Activated CD4-positive, alpha-beta T cell treated with anti-CD3 and anti-CD28 coated beads, Interleukin-2, amount 50 U/mL, for 48 hours (primary cell): Measurements from ENCODE around the gene ZCCHC24.

Source experiments
- DNase-seq, 2 experiments: peaks; one replicate each; pipeline ENCODE4 v3.0.0-alpha.2; 2020

Gene ZCCHC24

GRCh38 chr10:79409038-79409725 lies 36.2 kb downstream of the ZCCHC24 start:
- no peak for DNase-seq

GRCh38 chr10:79407811-79408795 lies 37.3 kb downstream of the ZCCHC24 start:
- DNase-seq, result no peak

GRCh38 chr10:79407423-79407796 lies 38.0 kb downstream of the ZCCHC24 start:
- DNase-seq, result no peak

- no peak for DNase-seq
Measured at GRCh38 chr10:79406683-79407422, 38.6 kb downstream of the ZCCHC24 start.

- DNase-seq, result no peak
Measured at GRCh38 chr10:79405995-79406515, 39.4 kb downstream of the ZCCHC24 start.

- DNase-seq, result no peak
Measured at GRCh38 chr10:79405221-79405994, 40.0 kb downstream of the ZCCHC24 start.

- DNase-seq, result no peak
Measured at GRCh38 chr10:79404690-79405131, 40.7 kb downstream of the ZCCHC24 start.

- no peak for DNase-seq
Measured at GRCh38 chr10:79404231-79404609, 41.2 kb downstream of the ZCCHC24 start.

GRCh38 chr10:79403441-79404230 lies 41.8 kb downstream of the ZCCHC24 start:
- DNase-seq, result no peak

- DNase-seq, result no peak
Measured at GRCh38 chr10:79402951-79403350, 42.5 kb downstream of the ZCCHC24 start.

- DNase-seq, result no peak
Measured at GRCh38 chr10:79402625-79402946, 42.8 kb downstream of the ZCCHC24 start.

GRCh38 chr10:79401015-79401921 lies 44.2 kb downstream of the ZCCHC24 start:
- no peak for DNase-seq

- DNase-seq, result peak; percentile 70 to 76
Measured at GRCh38 chr10:79400146-79401004, 45.0 kb downstream of the ZCCHC24 start.

GRCh38 chr10:79399223-79399831 lies 46.1 kb downstream of the ZCCHC24 start:
- DNase-seq, result no peak

- no peak for DNase-seq
Measured at GRCh38 chr10:79398642-79399041, 46.8 kb downstream of the ZCCHC24 start.

- no peak for DNase-seq
Measured at GRCh38 chr10:79397575-79398303, 47.7 kb downstream of the ZCCHC24 start.

- DNase-seq, result no peak
Measured at GRCh38 chr10:79397051-79397450, 48.4 kb downstream of the ZCCHC24 start.

GRCh38 chr10:79396520-79396919 lies 48.9 kb downstream of the ZCCHC24 start:
- DNase-seq, result no peak
